Lower leg skin (tissue), 4 donors: ENCODE results near the gene NOTCH2. TPM values are rescaled to one million over a fixed set of nuclear protein-coding genes. Genes with fewer than 3 reads are reported as not detected.

ENCODE experiments used
- DNase-seq, 2 donors: peaks; one replicate each; pipeline ENCODE4 v3.0.0-alpha.2; 2019; ENCODE audit warnings: low spot score in 2 of 2
- H3K4me3 ChIP-seq: fragments of 200-600 bp; sonication (generic); 2 replicates; pipeline ENCODE4 v1.5.1; 2017; ENCODE audit warnings: mild to moderate bottlenecking, low read depth; ENCODE audit not compliant: poor library complexity, severe bottlenecking
- POLR2A ChIP-seq, 2 donors: fragments of 450-650 bp; IDR thresholded peaks; one replicate each; pipeline ENCODE4 v1.6.1; 2016 to 2017; ENCODE audit warnings: antibody characterized with exemption in 2 of 2, mild to moderate bottlenecking in 1 of 2, moderate library complexity in 1 of 2
- WGBS, 2 donors: methylation state at CpG; one replicate each; pipeline ENCODE4 v1.1.5; 2018; 5-methylcytosine and 5-hydroxymethylcytosine counted together
- intact Hi-C: fragments of 100-400 bp; cut with DNase I; formaldehyde crosslinking; loops from one replicate; pipeline ENCODE4 v1.15.0; 2023; ENCODE audit warnings: low total_unique reads
- total RNA-seq, 4 donors: library from RNA; depleted of rRNA; stranded (reverse); fragments of >200 nt; gene quantifications; one replicate each; pipeline ENCODE4 v1.1.0, GENCODE V29; 2016
- TF ChIP-seq, protein P1 (sequence below), 3 donors: fragments of 450-650 bp; IDR thresholded peaks; one replicate each; pipeline ENCODE4 v1.5.1; 2016; ENCODE audit warnings: antibody characterized with exemption in 3 of 3, mild to moderate bottlenecking in 3 of 3, moderate library complexity in 2 of 3

The NOTCH2 gene
- total RNA-seq, 4 donors from 2014 or later = 102 to 169 (median 132) TPM

DNA sequence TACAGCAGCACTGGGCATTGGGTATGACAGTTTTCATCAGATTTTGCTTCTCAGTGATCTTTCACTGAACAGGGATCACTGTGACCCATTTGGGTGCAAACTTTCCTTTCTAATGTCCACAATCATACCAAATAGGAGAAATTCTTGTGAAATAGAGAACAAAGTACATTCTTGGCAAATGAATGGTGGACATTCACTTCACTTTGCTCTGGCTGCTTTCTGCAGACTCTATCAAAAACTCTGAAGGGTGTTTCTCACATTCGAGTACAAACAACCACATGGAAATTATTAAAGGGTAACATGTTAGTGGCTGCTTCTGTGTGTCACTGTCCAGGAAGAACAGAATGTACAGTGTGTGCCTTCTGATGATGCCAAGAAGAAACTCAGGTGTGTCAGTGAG is 111.2 kb downstream of the NOTCH2 start:
- intact Hi-C loops = no loop called here
- no peak overlapping the region for H3K4me3 ChIP-seq
- DNase-seq = no peak
- TF ChIP-seq, protein P1, sequence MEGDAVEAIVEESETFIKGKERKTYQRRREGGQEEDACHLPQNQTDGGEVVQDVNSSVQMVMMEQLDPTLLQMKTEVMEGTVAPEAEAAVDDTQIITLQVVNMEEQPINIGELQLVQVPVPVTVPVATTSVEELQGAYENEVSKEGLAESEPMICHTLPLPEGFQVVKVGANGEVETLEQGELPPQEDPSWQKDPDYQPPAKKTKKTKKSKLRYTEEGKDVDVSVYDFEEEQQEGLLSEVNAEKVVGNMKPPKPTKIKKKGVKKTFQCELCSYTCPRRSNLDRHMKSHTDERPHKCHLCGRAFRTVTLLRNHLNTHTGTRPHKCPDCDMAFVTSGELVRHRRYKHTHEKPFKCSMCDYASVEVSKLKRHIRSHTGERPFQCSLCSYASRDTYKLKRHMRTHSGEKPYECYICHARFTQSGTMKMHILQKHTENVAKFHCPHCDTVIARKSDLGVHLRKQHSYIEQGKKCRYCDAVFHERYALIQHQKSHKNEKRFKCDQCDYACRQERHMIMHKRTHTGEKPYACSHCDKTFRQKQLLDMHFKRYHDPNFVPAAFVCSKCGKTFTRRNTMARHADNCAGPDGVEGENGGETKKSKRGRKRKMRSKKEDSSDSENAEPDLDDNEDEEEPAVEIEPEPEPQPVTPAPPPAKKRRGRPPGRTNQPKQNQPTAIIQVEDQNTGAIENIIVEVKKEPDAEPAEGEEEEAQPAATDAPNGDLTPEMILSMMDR (IDR thresholded peaks at IDR 0.05) = no peak
- TF ChIP-seq POLR2A (IDR thresholded peaks at IDR 0.05) = no peak
- 19 to 55% methylated on average over 1 of the region's 1 CpG for WGBS, 2 donors

DNA sequence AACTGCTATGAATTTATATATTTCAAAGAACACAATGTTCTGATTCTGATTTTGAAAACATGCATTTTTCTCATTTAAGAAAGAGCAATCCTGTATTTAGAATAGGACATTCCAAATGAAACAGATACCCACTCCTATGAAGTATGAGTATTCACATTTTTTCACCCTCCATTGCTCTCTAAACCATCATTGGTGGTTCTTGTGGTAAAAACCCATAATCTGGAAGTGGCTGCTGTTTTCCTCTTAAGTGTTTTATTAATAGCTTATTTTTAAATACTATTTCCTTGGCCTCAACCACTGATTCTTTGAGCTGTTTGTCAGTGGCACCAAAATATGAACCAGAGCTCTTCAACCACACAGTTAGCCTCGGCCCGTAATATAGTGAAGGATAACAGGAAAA is 113.2 kb downstream of the NOTCH2 start:
- no peak for TF ChIP-seq POLR2A (IDR thresholded peaks at IDR 0.05)
- TF ChIP-seq, protein P1 (IDR thresholded peaks at IDR 0.05) = no peak
- intact Hi-C loops = no loop called here
- DNase-seq = no peak
- no peak overlapping the region for H3K4me3 ChIP-seq
- 77 to 80% methylated on average over 2 of the region's 2 CpGs for WGBS, 2 donors

- intact Hi-C loops = no loop called here
- 84 to 86% methylated on average over 9 of the region's 9 CpGs for WGBS, 2 donors
- H3K4me3 ChIP-seq = no peak overlapping the region
- DNase-seq = no peak
- TF ChIP-seq, protein P1 (IDR thresholded peaks at IDR 0.05) = no peak
- TF ChIP-seq POLR2A (IDR thresholded peaks at IDR 0.05) = no peak
These were observed 114.7 kb downstream of the NOTCH2 start for GRCh38 chr1:119954476-119955422.

GRCh38 chr1:119953266-119953998 is 116.0 kb downstream of the NOTCH2 start:
- intact Hi-C loops = no loop called here

GRCh38 chr1:119952496-119952895 is 117.0 kb downstream of the NOTCH2 start:
- no peak overlapping the region for H3K4me3 ChIP-seq
- intact Hi-C loops = no loop called here
- 91 to 96% methylated on average over 5 of the region's 5 CpGs for WGBS, 2 donors
- TF ChIP-seq, protein P1 (IDR thresholded peaks at IDR 0.05) = no peak
- TF ChIP-seq POLR2A (IDR thresholded peaks at IDR 0.05) = no peak
- DNase-seq = no peak

More at GRCh38 chr1:119953266-119953998, 116.0 kb downstream of the NOTCH2 start:
- no peak overlapping the region for H3K4me3 ChIP-seq
- DNase-seq = no peak
- TF ChIP-seq, protein P1 (IDR thresholded peaks at IDR 0.05) = no peak
- no peak for TF ChIP-seq POLR2A (IDR thresholded peaks at IDR 0.05)
- 93 to 94% methylated on average over 5 of the region's 5 CpGs for WGBS, 2 donors
